KMS-11 (cell line): ENCODE results near the gene TOR4A.

ENCODE experiments used
- H2AFZ ChIP-seq: fragments of 200-600 bp; sonication (generic); 2 replicates; pipeline ENCODE4 v1.6.1; 2016; ENCODE audit warnings: antibody characterized with exemption, mixed run types, low read depth
- H3K27ac ChIP-seq: fragments of 200-600 bp; sonication (generic); 2 replicates; pipeline ENCODE4 v1.6.1; 2016; ENCODE audit warnings: mild to moderate bottlenecking, mixed run types
- H3K27me3 ChIP-seq: fragments of 200-600 bp; sonication (generic); 2 replicates; pipeline ENCODE4 v1.6.1; 2017; ENCODE audit warnings: mild to moderate bottlenecking, low read depth, mixed run types, moderate library complexity; ENCODE audit not compliant: insufficient read depth
- H3K36me3 ChIP-seq: fragments of 200-600 bp; sonication (generic); 2 replicates; pipeline ENCODE4 v1.6.1; 2017; ENCODE audit warnings: mild to moderate bottlenecking, mixed run types; ENCODE audit not compliant: insufficient read depth
- H3K4me1 ChIP-seq: fragments of 200-600 bp; sonication (generic); 2 replicates; pipeline ENCODE4 v1.6.1; 2016; ENCODE audit warnings: mild to moderate bottlenecking, low read depth, mixed run types; ENCODE audit not compliant: poor library complexity, severe bottlenecking
- H3K4me2 ChIP-seq: fragments of 200-600 bp; sonication (generic); 2 replicates; pipeline ENCODE4 v1.7.0; 2016; ENCODE audit warnings: mild to moderate bottlenecking, mixed run types
- H3K4me3 ChIP-seq: fragments of 200-600 bp; sonication (generic); IDR thresholded peaks from 2 replicates; pipeline ENCODE4 v1.6.1; 2017; ENCODE audit warnings: low read depth, low read length, mixed read lengths; ENCODE audit not compliant: insufficient read depth
- H3K79me2 ChIP-seq: fragments of 200-600 bp; sonication (generic); 2 replicates; pipeline ENCODE4 v1.6.1; 2016; ENCODE audit warnings: low read depth, mixed run types; ENCODE audit not compliant: insufficient read depth
- H3K9ac ChIP-seq: fragments of 200-600 bp; sonication (generic); 2 replicates; pipeline ENCODE4 v1.6.1; 2016; ENCODE audit warnings: mild to moderate bottlenecking, mixed run types
- H4K20me1 ChIP-seq: fragments of 200-600 bp; sonication (generic); 2 replicates; pipeline ENCODE4 v1.6.1; 2016; ENCODE audit warnings: mild to moderate bottlenecking, mixed run types; ENCODE audit not compliant: insufficient read depth
- TF ChIP-seq, protein P1 (sequence below): fragments of 200-600 bp; sonication (generic); conservative IDR thresholded peaks from 2 replicates; pipeline ENCODE4 v1.6.1; 2017; ENCODE audit warnings: low read depth, mild to moderate bottlenecking, antibody characterized with exemption, low read length, moderate library complexity, mixed read lengths

The TOR4A gene

GRCh38 chr9:137319011-137319738 is 41.6 kb downstream of the TOR4A start:
- Histone ChIP-seq H3K36me3 (no peaks in the 10 kb centered on the region), H3K27me3 (peaks cover 2% of the 10 kb centered on the region; the same call in 1 of the 2 replicates), H3K4me2 (no peak overlapping the region), H2AFZ (no peak overlapping the region), H4K20me1 (no peaks in the 10 kb centered on the region), H3K4me1 (no peaks in the 10 kb centered on the region), H3K79me2 (no peaks in the 10 kb centered on the region), H3K27ac (no peak overlapping the region), H3K9ac (no peak overlapping the region), H3K4me3 (no peak overlapping the region)
- TF ChIP-seq, protein P1, sequence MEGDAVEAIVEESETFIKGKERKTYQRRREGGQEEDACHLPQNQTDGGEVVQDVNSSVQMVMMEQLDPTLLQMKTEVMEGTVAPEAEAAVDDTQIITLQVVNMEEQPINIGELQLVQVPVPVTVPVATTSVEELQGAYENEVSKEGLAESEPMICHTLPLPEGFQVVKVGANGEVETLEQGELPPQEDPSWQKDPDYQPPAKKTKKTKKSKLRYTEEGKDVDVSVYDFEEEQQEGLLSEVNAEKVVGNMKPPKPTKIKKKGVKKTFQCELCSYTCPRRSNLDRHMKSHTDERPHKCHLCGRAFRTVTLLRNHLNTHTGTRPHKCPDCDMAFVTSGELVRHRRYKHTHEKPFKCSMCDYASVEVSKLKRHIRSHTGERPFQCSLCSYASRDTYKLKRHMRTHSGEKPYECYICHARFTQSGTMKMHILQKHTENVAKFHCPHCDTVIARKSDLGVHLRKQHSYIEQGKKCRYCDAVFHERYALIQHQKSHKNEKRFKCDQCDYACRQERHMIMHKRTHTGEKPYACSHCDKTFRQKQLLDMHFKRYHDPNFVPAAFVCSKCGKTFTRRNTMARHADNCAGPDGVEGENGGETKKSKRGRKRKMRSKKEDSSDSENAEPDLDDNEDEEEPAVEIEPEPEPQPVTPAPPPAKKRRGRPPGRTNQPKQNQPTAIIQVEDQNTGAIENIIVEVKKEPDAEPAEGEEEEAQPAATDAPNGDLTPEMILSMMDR: no peak

DNA sequence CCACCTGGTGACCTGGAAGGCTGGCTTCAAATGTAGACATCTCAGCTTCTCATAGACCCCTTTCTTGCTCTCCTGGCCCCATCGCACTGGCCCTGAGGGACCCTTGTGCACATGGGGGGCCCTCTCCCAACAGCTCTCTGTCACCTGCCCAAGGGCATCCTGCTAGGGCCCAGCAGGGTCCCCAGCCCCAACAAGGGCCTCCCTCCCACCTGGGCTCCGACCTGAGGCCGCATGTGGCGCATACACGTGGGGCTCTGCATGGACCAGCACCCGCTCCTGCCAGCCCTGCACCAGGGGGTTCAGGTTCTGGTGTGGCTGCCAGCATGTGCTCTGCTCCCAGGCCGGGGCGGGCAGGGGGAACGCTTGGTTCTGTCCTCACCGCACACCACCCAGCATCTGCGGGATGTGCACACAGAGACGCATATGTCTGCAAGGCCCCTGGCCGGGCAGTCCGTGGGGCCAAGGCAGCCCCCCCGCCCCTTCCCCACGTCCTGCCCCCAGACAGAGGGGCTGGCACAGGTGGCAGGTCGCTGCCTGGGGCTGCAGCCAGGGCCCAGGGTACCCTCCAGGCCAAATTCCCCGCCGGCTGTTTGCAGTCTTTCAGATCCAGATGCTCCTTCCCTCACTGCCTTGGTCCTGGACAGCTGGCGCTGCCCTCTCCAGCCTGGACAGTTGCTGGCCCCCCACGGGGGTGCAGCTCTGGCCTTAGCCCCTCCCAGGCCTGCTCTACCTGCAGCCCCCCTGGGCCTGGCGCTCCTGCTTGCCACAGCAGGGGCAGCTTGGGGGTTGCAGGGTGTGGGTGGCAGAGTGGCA is 42.4 kb downstream of the TOR4A start:
- H2AFZ ChIP-seq: no peak overlapping the region
- TF ChIP-seq, protein P1: no peak
- no peak overlapping the region for H3K4me2 ChIP-seq
- no peaks in the 10 kb centered on the region for H3K4me1 ChIP-seq
- H3K9ac ChIP-seq: no peak overlapping the region
- no peaks in the 10 kb centered on the region for H3K36me3 ChIP-seq
- no peak overlapping the region for H3K27ac ChIP-seq
- H3K79me2 ChIP-seq: no peaks in the 10 kb centered on the region
- H3K27me3 ChIP-seq: peaks cover 2% of the 10 kb centered on the region; the same call in 1 of the 2 replicates
- H3K4me3 ChIP-seq: no peak overlapping the region
- no peaks in the 10 kb centered on the region for H4K20me1 ChIP-seq

DNA sequence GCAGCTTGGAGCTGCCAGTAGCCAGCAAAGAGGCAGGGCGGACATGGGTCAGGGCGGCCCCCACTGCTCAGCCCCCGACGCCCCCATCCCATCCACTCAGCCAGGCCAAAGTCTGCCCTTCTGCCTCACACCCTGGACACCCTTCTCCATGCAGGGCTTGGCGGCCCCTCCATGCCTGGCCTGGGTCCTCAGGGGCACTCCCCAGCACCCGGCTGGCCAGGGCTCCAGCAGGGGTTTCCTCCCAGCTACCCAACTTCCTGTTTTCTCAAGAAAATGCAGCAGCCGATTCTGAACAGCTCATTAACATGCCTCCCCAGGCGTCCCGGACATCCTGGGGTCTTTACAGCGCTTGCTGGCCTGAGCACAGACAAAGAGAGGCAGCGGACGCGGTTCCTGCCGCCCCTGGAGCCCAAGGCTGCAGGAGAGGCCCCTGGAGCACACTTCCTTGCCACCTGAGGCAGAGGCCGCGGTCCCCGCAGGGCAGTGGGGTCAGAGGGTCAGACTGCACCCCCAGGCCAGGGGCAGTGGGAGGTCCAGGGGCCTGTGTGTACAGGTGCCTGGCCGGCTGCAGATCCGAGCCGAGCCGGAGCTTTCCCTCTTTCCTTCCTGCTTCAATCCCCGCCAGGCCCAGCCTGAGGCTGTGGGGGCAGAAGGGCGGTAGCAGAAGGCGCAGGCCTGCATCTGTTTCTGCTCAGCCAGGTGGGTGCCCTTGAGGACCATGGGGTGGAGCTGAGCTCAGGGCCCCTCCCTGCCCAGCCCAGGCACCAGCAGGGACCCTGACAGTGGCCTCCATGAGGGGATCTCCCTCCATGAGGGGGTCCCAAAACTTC is 43.2 kb downstream of the TOR4A start:
- Histone ChIP-seq H3K27ac (no peak overlapping the region), H3K4me2 (no peak overlapping the region), H3K79me2 (no peaks in the 10 kb centered on the region), H3K27me3 (no peaks in the 10 kb centered on the region), H3K4me3 (no peak overlapping the region), H3K9ac (no peak overlapping the region), H3K36me3 (no peaks in the 10 kb centered on the region), H2AFZ (no peak overlapping the region), H3K4me1 (no peaks in the 10 kb centered on the region), H4K20me1 (no peaks in the 10 kb centered on the region)
- TF ChIP-seq, protein P1: no peak

- Histone ChIP-seq H2AFZ (no peak overlapping the region), H3K4me3 (no peak overlapping the region)
These were observed 44.3 kb downstream of the TOR4A start for GRCh38 chr9:137321726-137322361.

More at GRCh38 chr9:137321726-137322361, 44.3 kb downstream of the TOR4A start:
- H3K9ac ChIP-seq: no peak overlapping the region
- no peak overlapping the region for H3K27ac ChIP-seq
- H3K4me1 ChIP-seq: no peaks in the 10 kb centered on the region
- no peaks in the 10 kb centered on the region for H3K79me2 ChIP-seq
- TF ChIP-seq, protein P1: no peak
- H3K27me3 ChIP-seq: no peaks in the 10 kb centered on the region
- H3K4me2 ChIP-seq: no peak overlapping the region
- no peaks in the 10 kb centered on the region for H3K36me3 ChIP-seq
- H4K20me1 ChIP-seq: no peaks in the 10 kb centered on the region
